Activated naive CD4-positive, alpha-beta T cell treated with anti-CD3 and anti-CD28 coated beads, Interleukin-2, amount 10 ng/mL, durations not matched to agents 7 days and 5 days (primary cell): ENCODE measurements around the gene ACP4.

Experiments
- CTCF ChIA-PET: fragments of 350-600 bp; sonication (Branson Sonifier 250); formaldehyde crosslinking; loops from one replicate; lab custom pipeline; 2021; ENCODE audit warnings: antibody characterized with exemption; lab: Charles Lee
- DNase-seq: peaks from one replicate; pipeline ENCODE4 v3.0.0-alpha.2; 2020
- H3K27ac Mint-ChIP-seq: one replicate; pipeline ENCODE4 v1.8.0; 2021; ENCODE audit warnings: mild to moderate bottlenecking, moderate library complexity, mixed read lengths
- H3K27me3 Mint-ChIP-seq: one replicate; pipeline ENCODE4 v1.8.0; 2021; ENCODE audit warnings: mild to moderate bottlenecking, mixed read lengths
- H3K36me3 Mint-ChIP-seq: one replicate; pipeline ENCODE4 v1.8.0; 2021; ENCODE audit warnings: mixed read lengths
- H3K4me1 Mint-ChIP-seq: one replicate; pipeline ENCODE4 v1.8.0; 2021; ENCODE audit warnings: mixed read lengths
- H3K4me3 Mint-ChIP-seq: one replicate; pipeline ENCODE4 v1.8.0; 2021; ENCODE audit warnings: mild to moderate bottlenecking, moderate library complexity, mixed read lengths
- H3K9me3 Mint-ChIP-seq: one replicate; pipeline ENCODE4 v1.8.0; 2021; ENCODE audit warnings: mixed read lengths

Gene ACP4

GRCh38 chr19:50817941-50818858 is 28.0 kb downstream of the ACP4 start:
- H3K4me3 Mint-ChIP-seq: peak overlapping the region; percentile 65
- peaks cover 35% of the 10 kb centered on the region for H3K4me1 Mint-ChIP-seq
- H3K27me3 Mint-ChIP-seq: peaks cover 91% of the 10 kb centered on the region
- peak; percentile 72 for DNase-seq
- no peaks in the 10 kb centered on the region for H3K36me3 Mint-ChIP-seq
- CTCF ChIA-PET: no interaction called here
- peaks cover 2% of the 10 kb centered on the region for H3K9me3 Mint-ChIP-seq
- H3K27ac Mint-ChIP-seq: no peak overlapping the region

DNA sequence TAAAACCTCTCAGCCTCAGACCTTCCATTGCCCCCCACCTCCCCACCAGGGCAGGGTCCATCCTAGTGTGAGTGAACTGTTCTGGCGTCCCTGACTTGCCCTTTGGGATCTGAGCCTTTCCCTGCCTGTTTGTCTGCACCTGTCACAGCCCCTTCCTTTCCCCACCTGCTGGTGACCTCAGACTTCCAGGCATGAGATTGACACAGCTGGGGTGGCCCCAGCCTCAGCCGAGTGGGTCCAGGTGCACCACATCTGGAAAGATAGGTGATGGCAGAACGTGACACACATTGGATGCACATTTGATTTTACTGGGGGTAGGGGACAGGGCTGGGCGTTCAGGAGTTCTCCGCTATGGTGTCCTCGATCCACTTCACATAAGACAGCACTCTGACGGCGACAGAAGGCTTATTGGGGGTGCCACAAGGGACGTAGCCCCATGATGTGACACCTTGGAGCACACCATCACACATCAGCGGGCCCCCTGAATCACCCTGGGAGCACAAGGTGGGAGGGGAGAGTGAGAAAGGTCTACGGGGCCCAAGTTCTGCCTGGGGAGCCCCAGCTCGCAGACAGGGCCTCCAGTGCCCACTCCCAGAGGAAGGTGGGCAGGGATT is 28.8 kb downstream of the ACP4 start:
- Mint-ChIP-seq H3K4me1 (peaks cover 35% of the 10 kb centered on the region), H3K36me3 (no peaks in the 10 kb centered on the region), H3K27me3 (peaks cover 98% of the 10 kb centered on the region), H3K27ac (no peak overlapping the region), H3K4me3 (peak overlapping the region; percentile 65), H3K9me3 (peaks cover 2% of the 10 kb centered on the region)
- CTCF ChIA-PET: no interaction called here
- DNase-seq: no peak

DNA sequence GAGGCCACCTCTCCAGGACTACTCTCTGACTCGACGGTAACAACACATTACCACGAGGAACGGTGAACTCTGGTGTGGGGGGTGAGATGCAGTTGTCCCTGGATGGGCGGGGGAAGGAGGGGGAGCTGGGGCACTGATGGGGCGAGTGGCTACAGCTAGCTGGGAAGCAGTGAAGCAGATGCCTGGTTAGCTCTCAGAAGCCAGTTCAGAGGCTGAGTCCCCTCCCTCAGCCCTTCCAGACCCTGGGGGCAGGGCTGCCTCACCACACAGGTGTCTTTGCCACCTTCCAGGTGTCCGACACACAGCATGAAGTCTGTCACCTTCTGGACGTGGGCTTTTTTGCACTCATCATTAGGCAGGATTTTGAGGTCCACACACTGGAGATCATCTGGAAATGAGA is 29.4 kb downstream of the ACP4 start:
- H3K36me3 Mint-ChIP-seq: no peaks in the 10 kb centered on the region
- peaks cover 95% of the 10 kb centered on the region for H3K27me3 Mint-ChIP-seq
- DNase-seq: no peak
- CTCF ChIA-PET: no interaction called here
- H3K4me1 Mint-ChIP-seq: peaks cover 35% of the 10 kb centered on the region
- peaks cover 2% of the 10 kb centered on the region for H3K9me3 Mint-ChIP-seq
- no peak overlapping the region for H3K4me3 Mint-ChIP-seq
- H3K27ac Mint-ChIP-seq: no peak overlapping the region

DNA sequence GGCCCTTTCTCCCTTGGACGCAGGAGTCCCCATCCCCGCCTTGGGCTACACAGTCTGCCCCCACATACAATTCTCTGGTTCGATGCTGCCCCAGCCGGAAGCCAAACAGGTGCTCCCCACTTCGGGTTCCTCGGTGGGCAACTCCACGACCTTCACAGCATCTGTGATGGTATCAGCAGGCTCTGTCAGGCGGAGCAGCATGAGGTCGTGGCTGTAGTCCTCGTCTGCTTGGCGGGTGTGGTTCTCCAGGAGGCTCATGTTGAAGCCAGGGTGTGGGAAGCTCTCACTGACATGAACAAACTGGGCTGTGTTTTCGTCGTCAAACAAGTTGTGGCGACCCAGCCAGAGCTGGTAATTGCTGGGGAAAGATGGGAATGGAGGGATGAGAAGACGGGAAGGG is 29.9 kb downstream of the ACP4 start:
- Mint-ChIP-seq H3K27ac (no peak overlapping the region), H3K27me3 (peaks cover 91% of the 10 kb centered on the region), H3K9me3 (peaks cover 2% of the 10 kb centered on the region), H3K4me1 (peaks cover 35% of the 10 kb centered on the region), H3K36me3 (no peaks in the 10 kb centered on the region), H3K4me3 (peak overlapping the region; percentile 22)
- CTCF ChIA-PET: no interaction called here
- DNase-seq: no peak

- Mint-ChIP-seq H3K9me3 (peaks cover 2% of the 10 kb centered on the region), H3K27me3 (peaks cover 85% of the 10 kb centered on the region), H3K4me1 (peaks cover 35% of the 10 kb centered on the region), H3K36me3 (no peaks in the 10 kb centered on the region), H3K4me3 (peak overlapping the region; percentile 49), H3K27ac (no peak overlapping the region)
- CTCF ChIA-PET: no interaction called here
- no peak for DNase-seq
These were observed 30.5 kb downstream of the ACP4 start for GRCh38 chr19:50820549-50821247.

DNA sequence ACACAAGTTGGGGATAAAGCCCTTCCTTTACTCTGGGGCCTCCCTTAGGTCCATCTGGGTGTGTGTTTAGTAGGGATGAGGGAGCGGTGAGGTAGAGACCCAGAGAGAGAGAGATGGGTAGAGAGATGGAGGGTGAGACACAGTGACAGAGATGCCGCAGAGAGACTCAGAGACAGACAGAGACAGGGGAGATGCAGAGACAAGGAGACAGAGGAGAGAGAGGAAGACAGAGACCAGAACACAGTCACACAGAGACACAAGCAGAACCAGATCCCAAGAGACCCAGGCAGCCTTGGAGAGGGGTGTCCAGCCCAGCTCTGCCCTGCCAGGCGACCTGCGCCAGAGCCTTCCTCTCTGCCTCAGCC is 31.0 kb downstream of the ACP4 start:
- H3K27me3 Mint-ChIP-seq: peaks cover 83% of the 10 kb centered on the region
- DNase-seq: no peak
- CTCF ChIA-PET: no interaction called here
- H3K9me3 Mint-ChIP-seq: peaks cover 2% of the 10 kb centered on the region
- no peaks in the 10 kb centered on the region for H3K36me3 Mint-ChIP-seq
- no peak overlapping the region for H3K4me3 Mint-ChIP-seq
- H3K27ac Mint-ChIP-seq: no peak overlapping the region
- peaks cover 35% of the 10 kb centered on the region for H3K4me1 Mint-ChIP-seq

- H3K27me3 Mint-ChIP-seq: peaks cover 83% of the 10 kb centered on the region
- CTCF ChIA-PET: no interaction called here
These were observed 31.4 kb downstream of the ACP4 start for GRCh38 chr19:50821622-50822021.

GRCh38 chr19:50822661-50823208 is 32.5 kb downstream of the ACP4 start:
- Mint-ChIP-seq H3K27me3 (peaks cover 81% of the 10 kb centered on the region), H3K4me1 (peaks cover 28% of the 10 kb centered on the region), H3K9me3 (no peaks in the 10 kb centered on the region), H3K36me3 (no peaks in the 10 kb centered on the region), H3K4me3 (no peak overlapping the region), H3K27ac (no peak overlapping the region)
- CTCF ChIA-PET: no interaction called here
- no peak for DNase-seq

More at GRCh38 chr19:50821622-50822021, 31.4 kb downstream of the ACP4 start:
- Mint-ChIP-seq H3K9me3 (peaks cover 2% of the 10 kb centered on the region), H3K36me3 (no peaks in the 10 kb centered on the region), H3K4me1 (peaks cover 35% of the 10 kb centered on the region), H3K27ac (no peak overlapping the region), H3K4me3 (no peak overlapping the region)
- no peak for DNase-seq

- CTCF ChIA-PET: no interaction called here
- no peak within 1 kb of the TSS for H3K4me3 Mint-ChIP-seq
- peaks cover 25% of the 10 kb centered on the region for H3K4me1 Mint-ChIP-seq
- H3K36me3 Mint-ChIP-seq: no peaks in the 10 kb centered on the region
- H3K27me3 Mint-ChIP-seq: peaks cover 76% of the 10 kb centered on the region
- no peak within 1 kb of the TSS for H3K27ac Mint-ChIP-seq
- DNase-seq: no peak
- no peaks in the 10 kb centered on the region for H3K9me3 Mint-ChIP-seq
These were observed 33.3 kb downstream of the ACP4 start, which contains the start of gene KLK1 for GRCh38 chr19:50823389-50824042. KLK1 (minus strand) TSS chr19:50823787; CDS start chr19:50823748, 39 bp downstream.

DNA sequence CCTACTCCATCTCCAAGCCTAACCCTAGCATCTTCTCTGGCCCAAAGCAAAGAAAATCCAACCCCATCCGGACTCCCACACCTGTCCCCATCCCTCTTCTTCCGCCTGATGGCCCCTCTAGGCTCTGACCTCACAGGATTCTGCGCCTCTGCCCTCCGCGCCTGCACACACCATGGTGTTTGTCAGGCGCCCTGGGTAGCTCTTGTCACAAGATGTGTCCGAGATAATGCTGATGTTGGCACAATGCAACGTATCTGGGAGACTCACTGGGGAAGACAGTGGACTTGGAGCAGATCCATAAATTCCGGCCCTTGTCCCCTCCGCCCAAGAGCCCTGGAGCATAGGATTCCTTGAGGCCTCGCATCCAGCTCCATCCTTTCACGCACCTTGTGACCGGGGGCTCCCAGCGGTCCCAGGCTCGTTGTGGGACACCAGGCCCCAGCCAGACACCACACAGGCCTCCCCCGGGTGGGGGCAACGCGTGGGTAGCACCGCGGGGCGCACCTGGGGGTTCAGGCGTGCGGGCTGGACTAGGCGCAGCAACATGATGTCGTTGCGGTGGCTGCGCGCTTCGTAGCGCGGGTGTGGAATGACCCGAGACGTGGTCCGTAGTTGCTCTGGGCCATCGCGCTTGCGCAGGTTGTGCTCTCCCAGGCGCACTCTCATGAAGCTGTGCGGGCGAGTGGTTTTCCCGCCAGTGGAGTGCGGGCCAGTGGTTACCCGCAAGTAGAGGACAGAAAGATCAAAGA is 36.5 kb downstream of the ACP4 start:
- peaks cover 64% of the 10 kb centered on the region for H3K27me3 Mint-ChIP-seq
- no peak for DNase-seq
- no peak overlapping the region for H3K4me3 Mint-ChIP-seq
- H3K9me3 Mint-ChIP-seq: no peaks in the 10 kb centered on the region
- H3K36me3 Mint-ChIP-seq: no peaks in the 10 kb centered on the region
- no peak overlapping the region for H3K27ac Mint-ChIP-seq
- H3K4me1 Mint-ChIP-seq: no peaks in the 10 kb centered on the region
- CTCF ChIA-PET: no interaction called here

DNA sequence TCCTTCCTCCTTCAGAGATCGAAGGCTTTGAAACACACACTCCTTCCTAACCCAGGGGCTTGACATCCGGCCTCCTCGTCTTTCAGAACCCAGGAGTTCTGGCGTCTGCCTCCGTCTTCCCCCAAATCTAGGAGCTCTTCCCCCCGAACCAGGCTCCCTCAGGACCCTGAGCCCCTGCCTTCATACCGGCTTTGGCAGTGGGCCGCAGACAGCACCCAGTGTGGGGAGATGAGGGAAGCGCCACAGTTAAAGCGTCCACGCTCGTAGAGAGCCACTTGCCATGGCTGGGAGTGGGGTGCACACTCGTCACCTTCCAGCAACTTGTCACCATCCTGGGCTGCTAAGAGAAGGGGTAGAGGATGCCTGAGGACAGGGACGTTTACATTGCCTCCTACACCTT is 37.3 kb downstream of the ACP4 start:
- CTCF ChIA-PET: no interaction called here
- DNase-seq: no peak
- no peak overlapping the region for H3K4me3 Mint-ChIP-seq
- no peak overlapping the region for H3K27ac Mint-ChIP-seq
- peaks cover 62% of the 10 kb centered on the region for H3K27me3 Mint-ChIP-seq
- no peaks in the 10 kb centered on the region for H3K9me3 Mint-ChIP-seq
- no peaks in the 10 kb centered on the region for H3K36me3 Mint-ChIP-seq
- H3K4me1 Mint-ChIP-seq: no peaks in the 10 kb centered on the region

- no peaks in the 10 kb centered on the region for H3K9me3 Mint-ChIP-seq
- no peak overlapping the region for H3K4me3 Mint-ChIP-seq
- no peaks in the 10 kb centered on the region for H3K36me3 Mint-ChIP-seq
- CTCF ChIA-PET: no interaction called here
- DNase-seq: no peak
- peaks cover 69% of the 10 kb centered on the region for H3K27me3 Mint-ChIP-seq
- H3K27ac Mint-ChIP-seq: no peak overlapping the region
- H3K4me1 Mint-ChIP-seq: no peaks in the 10 kb centered on the region
These were observed 39.6 kb downstream of the ACP4 start for GRCh38 chr19:50829801-50830200.

DNA sequence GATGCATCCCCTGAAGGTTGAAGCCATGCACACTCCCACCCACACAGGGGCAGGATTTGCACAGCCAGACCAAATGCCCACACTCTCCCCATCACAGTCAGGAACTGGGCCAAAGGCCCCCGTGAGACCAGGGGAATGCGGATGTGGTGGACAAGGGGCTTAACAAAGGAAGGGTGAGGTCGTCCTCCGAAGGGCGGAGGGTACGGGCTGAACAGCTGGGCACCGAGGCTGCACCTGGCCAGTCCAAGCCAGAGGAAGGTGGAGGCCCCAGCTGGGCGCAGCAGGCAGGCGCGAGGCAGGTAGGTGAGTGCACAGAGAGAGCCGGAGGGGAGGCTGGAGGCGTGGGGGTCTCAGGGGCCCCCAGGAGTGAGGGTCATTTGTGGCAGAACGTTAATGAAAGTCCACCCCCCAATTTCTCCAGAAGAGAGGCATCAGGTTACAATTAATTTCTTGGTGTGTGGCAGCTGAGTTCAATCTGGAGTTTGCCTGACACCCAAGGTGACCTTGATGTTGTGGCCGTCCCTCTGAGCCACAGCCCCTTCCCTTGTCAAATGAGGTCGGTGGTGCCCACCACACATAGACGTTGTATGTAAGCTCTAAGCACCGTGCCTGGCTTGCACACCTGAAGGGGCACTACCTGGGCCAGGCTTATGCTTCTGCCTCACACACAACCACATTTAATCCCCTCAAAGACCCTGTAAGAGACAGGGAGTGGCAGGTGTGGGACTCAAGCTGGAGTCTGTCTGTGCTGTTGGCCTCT is 40.2 kb downstream of the ACP4 start:
- H3K27ac Mint-ChIP-seq: no peak overlapping the region
- H3K4me3 Mint-ChIP-seq: no peak overlapping the region
- CTCF ChIA-PET: no interaction called here
- peaks cover 75% of the 10 kb centered on the region for H3K27me3 Mint-ChIP-seq
- no peaks in the 10 kb centered on the region for H3K9me3 Mint-ChIP-seq
- peaks cover 4% of the 10 kb centered on the region for H3K4me1 Mint-ChIP-seq
- H3K36me3 Mint-ChIP-seq: no peaks in the 10 kb centered on the region
- no peak for DNase-seq
